ENCODE data around the gene AP2M1. TPM values are rescaled to one million over a fixed set of nuclear protein-coding genes. Genes with fewer than 3 reads are reported as not detected.

The AP2M1 gene
- polyA plus RNA-seq, 1 of the 3 experiments (the other 2 are of a cell fraction) = 759 TPM

- H3K4me1 ChIP-seq (ENCODE audit: control insufficient read depth in 1 of 2, insufficient read depth in 2 of 2, low read depth in 1 of 2, low read length in 1 of 2) = peaks cover 16 to 17% of the 10 kb centered on the region in 2 experiments; a peak in 3 of 4 replicates
- peaks cover 47% of the 10 kb centered on the region for H4K20me1 ChIP-seq (ENCODE audit: insufficient read depth)
- no peak overlapping the region for H2AFZ ChIP-seq (ENCODE audit: low read depth)
- peak overlapping the region; percentile 87 for H3K9ac ChIP-seq
- ChIA-PET POLR2A (interaction anchor here (0.6 to 1.9 kb wide), 3 partner anchors 15 to 22 kb away, joined by 3 to 9 read pairs (median 4); partner anchors contain the start of genes AP2M1 and EIF2B5), CTCF (interaction anchor here (0.7 to 2.4 kb wide), 5 partner anchors 12 to 93 kb away, joined by 3 to 15 read pairs (median 4); partner anchors contain the start of genes EEF1AKMT4 and EIF2B5)
- peak overlapping the region; percentile 82 to 90; a peak in 3 of 4 replicates for H3K27ac ChIP-seq (ENCODE audit: low read depth in 2 of 2, low read length in 1 of 2)
- peak overlapping the region; percentile 92 for H3K4me2 ChIP-seq
- peak overlapping the region; percentile 80 to 95 for H3K4me3 ChIP-seq (ENCODE audit: low read depth in 2 of 2, low read length in 1 of 2)
- peaks cover 0 to 7% of the 10 kb centered on the region in 2 experiments for H3K36me3 ChIP-seq (replicated peaks in 1 of 2; ENCODE audit: control insufficient read depth in 1 of 2, insufficient read depth in 2 of 2, low read length in 1 of 2)
- WGBS (ENCODE audit: low lambda C conversion rate) = 0% methylated on average over 3 of the region's 6 CpGs
- H3K9me2 ChIP-seq = no peaks in the 10 kb centered on the region
- peaks cover 72% of the 10 kb centered on the region for H3K79me2 ChIP-seq (ENCODE audit: insufficient read depth)
- DNase-seq = peak; percentile 78
- H3K27me3 ChIP-seq (ENCODE audit: insufficient read depth) = no peaks in the 10 kb centered on the region
- H3K9me3 ChIP-seq = no peaks in the 10 kb centered on the region
- H3F3A ChIP-seq (replicated peaks; ENCODE audit: insufficient read depth) = peaks cover 20% of the 10 kb centered on the region
- TF ChIP-seq CHD2 (IDR thresholded peaks at IDR 0.05; ENCODE audit: low read length, partially characterized antibody) (no peak), MEF2A (IDR thresholded peaks at IDR 0.05; ENCODE audit: borderline replicate concordance, low read depth) (no peak), RCOR1 (IDR thresholded peaks at IDR 0.05; ENCODE audit: low read length) (no peak), TAF1 (IDR thresholded peaks at IDR 0.05; ENCODE audit: borderline replicate concordance, low read depth, low read length) (no peak), EP300 (IDR thresholded peaks at IDR 0.05; ENCODE audit: borderline replicate concordance in 1 of 2, low read depth in 1 of 2, low read length in 1 of 2) (no peak; a peak in 1 of 4 replicates), JUND (IDR thresholded peaks at IDR 0.05) (no peak), GABPA (IDR thresholded peaks at IDR 0.05; ENCODE audit: low read depth) (no peak), RXRA (IDR thresholded peaks at IDR 0.05; ENCODE audit: borderline replicate concordance, low read depth) (no peak), EZH2phosphoT487 (IDR thresholded peaks at IDR 0.05; ENCODE audit: borderline replicate concordance, low read depth) (no peak), MAX (IDR thresholded peaks at IDR 0.05; ENCODE audit: low read depth) (peak; percentile 60; the same call in 1 of the 2 replicates), CTCF (IDR thresholded peaks at IDR 0.05) (no peak), SMC3 (IDR thresholded peaks at IDR 0.05; ENCODE audit: low read depth, low read length) (no peak), FOSL2 (IDR thresholded peaks at IDR 0.05; ENCODE audit: borderline replicate concordance, low read depth) (no peak), TCF12 (IDR thresholded peaks at IDR 0.05) (peak; percentile 49), POLR2AphosphoS5 (IDR thresholded peaks at IDR 0.05; ENCODE audit: low read depth, low read length) (no peak), ELF1 (IDR thresholded peaks at IDR 0.05) (no peak), SIN3A (IDR thresholded peaks at IDR 0.05; ENCODE audit: borderline replicate concordance, low read depth, low read length) (peak; percentile 57; the same call in 1 of the 2 replicates), NFIC (IDR thresholded peaks at IDR 0.05; ENCODE audit: borderline replicate concordance) (no peak), YY1 (IDR thresholded peaks at IDR 0.05; ENCODE audit: low read depth) (no peak), FOXJ3 (CRISPR knock-in tag; IDR thresholded peaks at IDR 0.05) (no peak), PBX3 (IDR thresholded peaks at IDR 0.05) (peak; percentile 25; the same call in 1 of the 2 replicates), GATA2 (CRISPR knock-in tag; IDR thresholded peaks at IDR 0.05) (no peak)
- TF ChIP-seq, protein P1, sequence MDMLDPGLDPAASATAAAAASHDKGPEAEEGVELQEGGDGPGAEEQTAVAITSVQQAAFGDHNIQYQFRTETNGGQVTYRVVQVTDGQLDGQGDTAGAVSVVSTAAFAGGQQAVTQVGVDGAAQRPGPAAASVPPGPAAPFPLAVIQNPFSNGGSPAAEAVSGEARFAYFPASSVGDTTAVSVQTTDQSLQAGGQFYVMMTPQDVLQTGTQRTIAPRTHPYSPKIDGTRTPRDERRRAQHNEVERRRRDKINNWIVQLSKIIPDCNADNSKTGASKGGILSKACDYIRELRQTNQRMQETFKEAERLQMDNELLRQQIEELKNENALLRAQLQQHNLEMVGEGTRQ (IDR thresholded peaks at IDR 0.05; ENCODE audit: borderline replicate concordance, low read depth, low read length) = no peak
- TF ChIP-seq, protein P2, sequence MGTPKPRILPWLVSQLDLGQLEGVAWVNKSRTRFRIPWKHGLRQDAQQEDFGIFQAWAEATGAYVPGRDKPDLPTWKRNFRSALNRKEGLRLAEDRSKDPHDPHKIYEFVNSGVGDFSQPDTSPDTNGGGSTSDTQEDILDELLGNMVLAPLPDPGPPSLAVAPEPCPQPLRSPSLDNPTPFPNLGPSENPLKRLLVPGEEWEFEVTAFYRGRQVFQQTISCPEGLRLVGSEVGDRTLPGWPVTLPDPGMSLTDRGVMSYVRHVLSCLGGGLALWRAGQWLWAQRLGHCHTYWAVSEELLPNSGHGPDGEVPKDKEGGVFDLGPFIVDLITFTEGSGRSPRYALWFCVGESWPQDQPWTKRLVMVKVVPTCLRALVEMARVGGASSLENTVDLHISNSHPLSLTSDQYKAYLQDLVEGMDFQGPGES (IDR thresholded peaks at IDR 0.05; ENCODE audit: low read depth, low read length) = no peak
- TF ChIP-seq, protein P3, sequence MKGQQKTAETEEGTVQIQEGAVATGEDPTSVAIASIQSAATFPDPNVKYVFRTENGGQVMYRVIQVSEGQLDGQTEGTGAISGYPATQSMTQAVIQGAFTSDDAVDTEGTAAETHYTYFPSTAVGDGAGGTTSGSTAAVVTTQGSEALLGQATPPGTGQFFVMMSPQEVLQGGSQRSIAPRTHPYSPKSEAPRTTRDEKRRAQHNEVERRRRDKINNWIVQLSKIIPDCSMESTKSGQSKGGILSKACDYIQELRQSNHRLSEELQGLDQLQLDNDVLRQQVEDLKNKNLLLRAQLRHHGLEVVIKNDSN (IDR thresholded peaks at IDR 0.05; ENCODE audit: borderline replicate concordance, low read depth) = no peak
- TF ChIP-seq, protein P4, sequence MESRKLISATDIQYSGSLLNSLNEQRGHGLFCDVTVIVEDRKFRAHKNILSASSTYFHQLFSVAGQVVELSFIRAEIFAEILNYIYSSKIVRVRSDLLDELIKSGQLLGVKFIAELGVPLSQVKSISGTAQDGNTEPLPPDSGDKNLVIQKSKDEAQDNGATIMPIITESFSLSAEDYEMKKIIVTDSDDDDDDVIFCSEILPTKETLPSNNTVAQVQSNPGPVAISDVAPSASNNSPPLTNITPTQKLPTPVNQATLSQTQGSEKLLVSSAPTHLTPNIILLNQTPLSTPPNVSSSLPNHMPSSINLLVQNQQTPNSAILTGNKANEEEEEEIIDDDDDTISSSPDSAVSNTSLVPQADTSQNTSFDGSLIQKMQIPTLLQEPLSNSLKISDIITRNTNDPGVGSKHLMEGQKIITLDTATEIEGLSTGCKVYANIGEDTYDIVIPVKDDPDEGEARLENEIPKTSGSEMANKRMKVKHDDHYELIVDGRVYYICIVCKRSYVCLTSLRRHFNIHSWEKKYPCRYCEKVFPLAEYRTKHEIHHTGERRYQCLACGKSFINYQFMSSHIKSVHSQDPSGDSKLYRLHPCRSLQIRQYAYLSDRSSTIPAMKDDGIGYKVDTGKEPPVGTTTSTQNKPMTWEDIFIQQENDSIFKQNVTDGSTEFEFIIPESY (IDR thresholded peaks at IDR 0.05; ENCODE audit: borderline replicate concordance, low read depth) = no peak
Observed at GRCh38 chr3:184156522-184156955, 18.1 kb upstream of the AP2M1 start.

Data from SK-N-SH (cell line).